ENCODE data around the gene KCTD2.
A peak's percentile ranks its signal among the peaks of the same experiment; 100 is the strongest.

- TF ChIP-seq CTCF (IDR thresholded peaks at IDR 0.05 in 8 of 11, conservative IDR thresholded peaks at IDR 0.05 in 3 of 11) (peak in 3 of 11 experiments; percentile 28 to 52 (median 31)), POLR2AphosphoS5 (IDR thresholded peaks at IDR 0.05) (peak; percentile 94 to 98 (median 97)), POLR2A (IDR thresholded peaks at IDR 0.05) (peak; percentile 68 to 74 (median 71))
These were observed at the start of gene KCTD2, which contains the start of gene ATP5PD for GRCh38 chr17:75046407-75047289.

Measured in spleen (tissue), 7 donors.